HG02759 (cell line): ENCODE data around the gene AMPH.
"Not testable (repeated sequence)": the region's sequence is repeated elsewhere in the genome, so short reads cannot be mapped to it uniquely, and the experiment has no call there.

Experiments
- ATAC-seq: cut with Tn5 transposase; IDR thresholded peaks from one replicate; pipeline ENCODE4 v1.9.1; 2021; ENCODE audit warnings: mild to moderate bottlenecking, moderate library complexity; ENCODE audit not compliant: unreplicated experiment

Gene AMPH

DNA sequence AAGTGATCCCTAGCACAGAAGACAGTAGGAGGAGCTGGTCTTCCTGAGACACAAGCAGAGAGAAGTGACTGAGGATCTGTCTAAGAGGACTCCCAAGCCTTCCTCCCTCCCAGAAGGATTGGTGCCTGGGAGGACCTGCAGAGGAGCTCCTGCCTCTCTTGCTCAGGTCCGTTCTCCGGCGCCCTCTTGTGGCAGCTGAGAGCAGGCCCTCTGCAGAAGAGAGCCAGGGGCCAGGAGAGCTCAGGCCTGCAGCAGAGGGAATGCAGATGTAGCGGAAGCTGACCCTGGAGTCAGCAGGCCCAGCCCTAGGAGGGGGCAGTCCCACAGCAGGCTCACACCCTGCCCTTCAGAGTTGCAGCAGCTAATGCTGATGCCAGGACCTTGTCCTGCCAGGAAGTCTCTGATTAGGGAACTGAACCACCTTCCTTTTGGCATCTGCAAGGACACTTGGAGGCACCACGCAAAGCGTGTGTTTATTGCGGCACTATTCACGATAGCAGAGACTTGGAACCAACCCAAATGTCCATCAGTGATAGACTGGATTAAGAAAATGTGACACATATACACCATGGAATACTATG lies 276.8 kb downstream of the AMPH start:
- ATAC-seq, result not testable (repeated sequence)

DNA sequence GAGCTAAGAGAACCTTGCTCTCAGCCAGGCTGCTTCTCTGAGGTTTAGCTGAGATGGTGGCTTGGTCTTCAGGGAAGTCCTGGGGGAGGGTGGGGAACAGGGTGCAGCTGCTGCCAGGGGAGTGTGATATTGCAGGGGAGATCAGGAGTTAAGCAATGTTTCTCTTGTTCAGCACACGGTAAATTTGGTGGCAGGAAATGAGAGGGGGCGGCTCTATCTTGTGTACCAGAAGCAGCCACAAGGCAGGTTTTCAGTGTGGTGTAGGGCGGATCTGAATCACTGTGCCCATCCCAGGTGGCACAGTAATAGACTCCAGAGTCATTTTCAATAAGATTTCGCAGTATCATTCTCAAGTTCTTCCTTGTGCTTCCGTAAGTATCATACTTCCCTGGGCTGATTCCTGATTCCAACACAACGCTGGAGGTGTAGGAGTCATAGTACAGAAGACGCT lies 277.7 kb downstream of the AMPH start:
- ATAC-seq, result peak; percentile 35

DNA sequence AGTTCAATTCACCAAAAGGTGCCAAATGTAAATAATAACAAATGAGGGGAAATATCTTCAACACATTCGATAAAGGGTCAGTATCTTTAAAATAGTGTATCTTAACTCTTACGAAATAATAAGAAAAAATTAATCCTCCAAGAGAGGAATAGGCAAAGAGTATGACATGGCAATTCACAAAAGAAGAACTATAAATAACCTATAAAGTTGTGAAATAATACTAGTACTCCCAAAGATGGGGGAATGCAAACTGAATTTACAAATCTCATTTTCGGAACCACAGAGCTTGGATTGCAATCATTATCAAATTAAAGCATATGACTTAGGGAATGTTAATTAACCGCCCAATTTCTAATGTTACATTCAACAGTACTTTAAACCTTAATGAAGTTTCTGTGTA lies 279.6 kb downstream of the AMPH start:
- no peak for ATAC-seq

DNA sequence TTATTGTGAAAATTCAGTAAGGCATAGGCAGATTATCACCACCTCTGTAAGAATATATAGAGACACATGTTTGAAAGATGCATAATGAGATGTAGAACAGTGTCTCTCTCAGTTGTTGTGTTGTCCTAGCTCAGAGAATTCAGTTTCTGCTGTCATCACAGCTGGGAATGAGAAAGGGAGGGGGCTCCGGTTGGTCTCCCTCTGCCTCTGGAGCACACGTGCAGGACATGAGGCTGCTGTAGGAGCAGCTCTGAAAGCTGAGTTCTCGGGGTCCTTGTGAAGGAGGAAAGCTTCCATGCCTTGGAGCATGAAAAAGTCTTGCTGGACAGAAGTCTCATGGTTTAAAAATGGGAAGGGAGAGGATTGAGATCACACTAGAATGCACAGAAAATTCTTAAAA lies 280.4 kb downstream of the AMPH start:
- ATAC-seq, result not testable (repeated sequence)

DNA sequence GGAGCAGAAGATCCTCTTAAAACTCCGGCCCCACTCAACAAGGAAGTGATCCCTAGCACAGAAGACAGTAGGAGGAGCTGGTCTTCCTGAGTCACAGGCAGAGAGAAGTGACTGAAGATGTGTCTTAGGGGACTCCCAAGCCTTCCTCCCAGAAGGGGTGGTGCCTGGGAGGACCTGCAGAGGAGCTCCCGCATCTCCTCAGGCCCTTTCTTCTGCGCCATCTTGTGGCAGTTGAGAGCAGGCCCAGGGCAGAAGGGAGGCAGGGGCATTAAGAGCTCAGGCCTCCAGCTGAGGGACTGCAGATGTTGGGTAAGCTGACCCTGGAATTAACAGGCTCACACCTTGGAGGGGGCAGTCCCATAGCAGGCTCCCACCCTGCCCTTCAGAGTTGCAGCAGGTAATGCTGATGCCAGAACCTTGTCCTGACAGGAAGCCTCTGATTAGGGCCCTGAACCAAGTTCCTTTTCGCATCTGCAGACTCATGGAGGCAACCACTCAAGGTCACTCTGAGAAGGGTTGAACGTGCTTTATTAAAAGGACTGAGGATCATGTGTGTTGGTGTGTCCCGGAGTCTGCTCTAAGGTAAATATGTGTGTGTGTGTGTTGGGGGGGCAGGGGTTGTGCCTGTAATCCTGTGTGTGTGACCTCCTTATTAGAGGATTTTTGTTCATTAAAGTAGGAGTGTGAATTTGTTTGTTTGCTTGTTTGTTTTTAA lies 281.1 kb downstream of the AMPH start:
- ATAC-seq, result peak; percentile 75

DNA sequence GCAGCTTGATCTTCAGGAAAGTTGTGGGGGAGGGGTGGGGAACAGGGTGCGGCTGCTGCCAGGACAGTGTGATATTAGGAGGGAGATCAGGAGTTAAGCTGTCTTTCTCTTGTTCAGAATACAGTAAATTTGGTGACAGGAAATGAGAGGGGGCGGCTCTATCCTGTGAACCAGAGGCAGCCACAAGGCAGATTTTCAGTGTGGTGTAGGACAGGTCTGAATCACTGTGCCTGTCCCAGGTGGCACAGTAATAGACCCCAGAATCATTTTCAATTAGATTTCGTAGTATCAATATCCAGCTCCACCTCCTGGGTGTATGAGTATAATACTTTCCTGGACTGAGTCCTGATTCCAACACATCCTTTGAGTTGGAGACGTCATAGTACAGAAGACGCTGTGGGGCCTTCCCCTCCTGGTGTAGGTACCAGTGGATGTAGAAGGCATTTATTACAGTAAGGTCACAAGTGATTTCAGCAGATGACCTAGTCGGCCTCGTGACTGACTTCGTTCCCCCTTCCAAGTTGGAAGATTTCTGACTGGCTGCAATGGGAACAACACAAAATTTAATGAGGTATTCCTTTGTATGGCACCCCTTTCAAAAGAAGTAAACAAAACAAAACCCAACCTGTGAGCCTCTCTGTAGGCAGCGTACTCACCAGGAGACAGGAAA lies 281.9 kb downstream of the AMPH start:
- peak; percentile 26 for ATAC-seq

DNA sequence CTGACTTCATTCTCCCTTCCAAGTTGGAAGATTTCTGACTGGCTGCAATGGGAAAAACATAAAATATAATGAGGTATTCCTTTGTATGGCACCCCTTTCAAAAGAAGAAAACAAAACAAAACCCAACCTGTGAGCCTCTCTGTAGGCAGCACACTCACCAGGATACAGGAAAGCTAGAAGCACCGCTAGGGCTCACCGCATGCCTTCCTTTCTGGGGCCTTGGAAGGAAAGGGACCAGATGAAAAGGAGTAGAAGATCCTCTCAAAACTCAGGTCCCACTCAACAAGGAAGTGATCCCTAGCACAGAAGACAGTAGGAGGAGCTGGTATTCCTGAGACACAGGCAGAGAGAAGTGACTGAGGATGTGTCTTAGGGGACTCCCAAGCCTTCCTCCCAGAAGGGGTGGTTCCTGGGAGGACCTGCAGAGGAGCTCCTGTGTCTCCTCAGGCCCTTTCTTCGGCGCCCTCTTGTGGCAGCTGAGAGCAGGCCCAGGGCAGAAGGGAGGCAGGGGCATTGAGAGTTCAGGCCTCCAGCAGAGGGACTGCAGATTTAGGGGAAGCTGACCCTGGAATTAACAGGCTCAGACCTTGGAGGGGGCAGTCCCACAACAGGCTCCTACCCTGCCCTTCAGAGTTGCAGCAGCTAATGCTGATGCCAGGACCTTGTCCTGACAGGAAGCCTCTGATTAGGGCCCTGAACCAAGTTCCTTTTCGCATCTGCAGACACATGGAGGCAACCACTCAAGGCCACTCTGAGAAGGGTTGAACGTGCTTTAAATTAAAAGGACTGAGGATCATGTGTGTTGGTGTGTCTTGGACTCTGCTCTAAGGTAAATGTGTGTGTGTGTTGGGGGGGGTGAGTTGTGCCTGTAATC lies 285.6 kb downstream of the AMPH start:
- peak; percentile 54 for ATAC-seq

DNA sequence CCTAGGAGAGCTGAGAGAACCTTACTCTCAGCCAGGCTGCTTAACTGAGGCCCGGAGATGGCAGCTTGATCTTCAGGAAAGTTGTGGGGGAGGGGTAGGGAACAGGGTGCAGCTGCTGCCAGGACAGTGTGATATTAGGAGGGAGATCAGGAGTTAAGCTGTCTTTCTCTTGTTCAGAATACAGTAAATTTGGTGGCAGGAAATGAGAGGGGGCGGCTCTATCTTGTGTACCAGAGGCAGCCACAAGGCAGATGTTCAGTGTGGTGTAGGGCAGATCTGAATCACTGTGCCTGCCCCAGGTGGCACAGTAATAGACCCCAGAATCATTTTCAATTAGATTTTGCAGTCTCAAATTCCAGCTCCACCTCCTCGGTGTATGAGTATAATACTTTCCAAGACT lies 286.4 kb downstream of the AMPH start:
- ATAC-seq, result peak; percentile 49

DNA sequence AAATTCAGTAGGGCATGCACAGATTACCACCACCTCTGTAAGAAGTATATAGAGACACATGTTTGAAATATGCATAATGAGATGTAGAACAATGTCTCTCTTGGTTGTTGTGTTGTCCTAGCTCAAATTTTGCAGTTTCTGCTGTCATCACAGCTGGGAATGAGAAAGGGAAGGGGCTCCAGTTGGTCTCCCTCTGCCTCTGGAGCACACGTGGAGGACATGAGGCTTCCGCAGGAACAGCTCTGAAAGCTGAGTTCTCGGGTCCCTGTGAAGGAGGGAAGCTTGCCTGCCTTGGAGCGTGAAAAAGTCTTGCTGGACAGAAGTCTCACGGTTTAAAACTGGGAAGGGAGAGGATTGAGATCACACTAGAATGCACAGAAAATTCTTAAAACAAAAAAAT lies 289.0 kb downstream of the AMPH start:
- not testable (repeated sequence) for ATAC-seq

DNA sequence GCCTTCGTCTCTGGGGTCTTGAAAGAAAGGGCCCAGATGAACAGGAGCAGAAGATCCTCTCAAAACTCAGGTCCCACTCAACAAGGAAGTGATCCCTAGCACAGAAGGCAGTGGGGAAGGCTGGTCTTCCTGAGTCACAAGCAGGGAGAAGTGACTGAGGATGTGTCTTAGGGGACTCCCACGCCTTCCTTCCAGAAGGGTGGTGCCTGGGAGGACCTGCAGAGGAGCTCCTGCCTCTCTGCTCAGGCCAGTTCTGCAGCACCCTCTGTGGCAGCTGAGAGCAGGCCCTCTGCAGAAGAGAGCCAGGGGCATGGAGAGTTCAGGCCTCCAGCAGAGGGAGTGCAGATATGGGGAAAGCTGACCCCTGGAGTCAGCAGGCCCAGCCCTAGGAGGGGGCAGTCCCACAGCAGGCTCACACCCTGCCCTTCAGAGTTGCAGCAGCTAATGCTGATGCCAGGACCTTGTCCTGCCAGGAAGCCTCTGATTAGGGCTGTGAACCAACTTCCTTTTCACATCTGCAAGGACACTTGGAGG lies 289.9 kb downstream of the AMPH start:
- peak; percentile 39 for ATAC-seq

DNA sequence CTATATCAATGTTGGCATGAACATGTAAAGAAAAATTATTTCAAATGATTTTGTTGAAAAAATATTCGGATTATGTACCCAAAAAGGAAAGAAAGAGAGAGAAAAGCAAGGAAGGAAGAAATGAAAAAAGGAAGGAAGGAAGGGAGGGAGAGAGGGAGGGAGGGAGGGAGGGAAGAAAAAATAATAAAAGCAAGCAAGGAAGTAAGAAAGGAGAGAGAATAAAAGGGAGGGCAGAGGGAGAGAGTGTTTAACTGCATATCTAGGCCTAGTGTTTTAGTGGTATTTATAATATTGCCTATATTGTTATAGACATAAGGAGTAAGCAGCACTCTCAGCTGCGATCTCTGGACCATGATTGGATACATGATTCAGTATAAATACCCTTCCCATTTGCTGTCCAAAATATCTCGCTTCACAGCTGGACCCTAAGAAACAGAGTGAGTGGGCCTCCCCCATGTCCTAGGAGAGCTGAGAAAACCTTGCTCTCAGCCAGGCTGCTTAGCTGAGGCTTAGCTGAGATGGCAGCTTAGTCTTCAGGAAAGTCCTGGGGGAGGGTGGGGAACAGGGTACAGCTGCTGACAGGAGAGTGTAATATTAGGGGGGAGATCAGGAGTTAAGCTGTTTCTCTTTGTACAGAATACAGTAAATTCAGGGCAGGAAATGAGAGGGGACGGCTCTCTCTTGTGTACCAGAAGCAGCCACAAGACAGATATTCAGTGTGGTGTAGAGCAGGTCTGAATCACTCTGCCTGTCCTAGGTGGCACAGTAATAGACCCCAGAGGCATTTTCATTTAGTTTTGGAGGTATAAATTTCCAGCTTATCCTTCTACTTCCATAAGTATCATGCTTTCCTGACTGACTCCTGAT lies 291.0 kb downstream of the AMPH start:
- no peak for ATAC-seq

DNA sequence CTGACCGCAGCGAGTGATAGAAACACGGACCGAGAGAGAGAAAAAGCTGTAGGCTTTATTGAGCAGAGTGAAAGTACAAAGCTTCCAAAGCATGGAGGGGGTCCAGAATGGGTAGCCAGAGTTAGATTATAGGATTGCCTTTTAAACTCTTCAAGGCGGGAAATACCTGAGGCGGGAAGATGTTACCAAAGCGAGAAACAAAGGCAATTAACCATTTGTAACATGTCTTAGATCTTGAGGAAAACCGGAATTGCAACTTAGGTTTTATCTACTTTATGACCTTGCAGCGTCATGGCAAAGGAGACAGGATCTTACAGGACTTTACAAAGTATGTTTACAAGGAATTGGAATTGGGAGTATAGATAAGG lies 295.0 kb downstream of the AMPH start:
- not testable (repeated sequence) for ATAC-seq

DNA sequence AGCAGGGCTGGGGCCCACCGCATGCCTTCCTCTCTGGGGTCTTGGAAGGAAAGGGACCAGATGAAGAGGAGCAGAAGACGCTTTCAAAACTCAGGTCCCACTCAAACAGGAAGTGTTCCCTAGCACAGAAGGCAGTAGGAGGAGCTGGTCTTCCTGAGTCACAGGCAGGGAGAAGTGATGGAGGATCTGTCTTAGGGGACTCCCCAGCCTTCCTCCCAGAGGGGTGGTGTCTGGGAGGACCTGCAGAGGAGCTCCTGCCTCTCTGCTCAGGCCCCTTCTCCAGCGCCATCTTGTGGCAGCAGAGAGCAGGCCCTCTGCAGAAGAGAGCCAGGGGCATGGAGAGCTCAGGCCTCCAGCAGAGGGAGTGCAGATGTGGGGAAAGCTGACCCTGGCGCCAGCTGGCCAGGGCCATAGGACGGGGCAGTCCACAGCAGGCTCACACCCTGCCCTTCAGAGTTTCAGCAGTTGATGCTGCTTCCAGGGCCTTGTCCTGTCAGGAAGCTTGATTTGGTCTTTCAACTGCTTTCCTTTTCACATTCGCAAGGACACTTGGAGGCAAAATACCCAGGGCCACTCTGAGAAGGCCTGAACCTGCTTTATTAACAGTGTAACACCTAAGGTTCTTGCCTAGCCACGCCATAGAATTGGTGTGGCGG lies 295.6 kb downstream of the AMPH start:
- peak; percentile 98 for ATAC-seq

DNA sequence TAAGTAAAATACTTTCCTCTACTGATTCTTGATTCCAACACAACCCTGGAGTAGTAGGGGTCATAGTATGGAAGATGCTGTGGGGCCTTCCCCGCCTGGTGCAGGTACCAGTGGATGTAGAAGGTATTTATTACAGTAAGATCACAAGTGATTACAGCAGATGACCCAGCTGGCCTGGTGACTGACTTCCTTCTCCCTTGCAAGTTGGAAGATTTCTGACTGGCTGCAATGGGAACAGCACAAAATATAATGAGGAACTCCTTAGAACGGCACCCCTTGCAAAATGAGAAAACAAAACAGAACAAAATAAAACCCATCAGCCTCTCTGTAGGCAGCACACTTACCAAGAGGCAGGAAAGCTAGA lies 296.1 kb downstream of the AMPH start:
- no peak for ATAC-seq

DNA sequence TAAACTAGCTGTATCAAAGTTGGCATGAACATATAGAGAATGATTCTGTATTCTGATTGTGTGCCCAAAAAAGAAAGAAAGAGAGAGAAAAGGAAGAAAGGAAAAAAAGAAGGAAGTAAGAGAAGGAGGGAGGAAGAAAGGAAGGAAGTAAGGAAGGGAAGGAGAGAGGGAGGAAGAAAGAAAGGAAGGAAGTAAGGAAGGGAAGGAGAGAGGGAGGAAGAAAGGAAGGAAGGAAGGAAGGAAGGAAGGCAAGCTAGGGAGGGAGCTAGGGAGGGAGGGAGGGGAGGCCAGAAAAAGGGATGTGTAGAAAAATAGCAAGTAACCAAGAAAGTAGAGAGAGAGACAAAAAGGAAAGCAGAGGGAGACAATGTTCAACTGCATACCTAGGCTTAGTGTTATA lies 297.0 kb downstream of the AMPH start:
- ATAC-seq, result no peak
